ENCODE measurements around the gene CYRIA.

GRCh38 chr2:16647992-16648617 lies 17.5 kb downstream of the CYRIA start:
- TF ChIP-seq CTCF (optimal IDR thresholded peaks at IDR 0.05 in 1 of 3, IDR thresholded peaks at IDR 0.05 in 1 of 3, conservative IDR thresholded peaks at IDR 0.05 in 1 of 3; ENCODE audit: extremely low read depth in 1 of 3, insufficient read depth in 2 of 3, low read length in 3 of 3) (no peak), EZH2 (IDR thresholded peaks at IDR 0.05; ENCODE audit: low read length) (no peak)
